ENCODE measurements around the gene SDF2L1.

GRCh38 chr22:21652547-21653545 lies 10.7 kb downstream of the SDF2L1 start:
- TF ChIP-seq CTCF (conservative IDR thresholded peaks at IDR 0.05), result no peak
- TF ChIP-seq ZFX (IDR thresholded peaks at IDR 0.05), result no peak
